Stimulated activated naive CD8-positive, alpha-beta T cell treated with anti-CD3 and anti-CD28 coated beads, Interleukin-15, Interleukin-2, amounts not matched to agents 100 U/mL and 50 U/mL, for 24 hours (primary cell): ENCODE measurements around the gene GPR146.
"Not testable (repeated sequence)": the region's sequence is repeated elsewhere in the genome, so short reads cannot be mapped to it uniquely, and the experiment has no call there.

Experiments used
- ATAC-seq: fragments of 150-1000 bp; cut with Tn5 transposase; one replicate; pipeline ENCODE4 v1.10.0; 2021
- DNase-seq: peaks from one replicate; pipeline ENCODE4 v3.0.0; 2021

Gene GPR146

GRCh38 chr7:1058311-1058710 is 14.0 kb downstream of the GPR146 start:
- DNase-seq (no peak), ATAC-seq (no peak)

DNA sequence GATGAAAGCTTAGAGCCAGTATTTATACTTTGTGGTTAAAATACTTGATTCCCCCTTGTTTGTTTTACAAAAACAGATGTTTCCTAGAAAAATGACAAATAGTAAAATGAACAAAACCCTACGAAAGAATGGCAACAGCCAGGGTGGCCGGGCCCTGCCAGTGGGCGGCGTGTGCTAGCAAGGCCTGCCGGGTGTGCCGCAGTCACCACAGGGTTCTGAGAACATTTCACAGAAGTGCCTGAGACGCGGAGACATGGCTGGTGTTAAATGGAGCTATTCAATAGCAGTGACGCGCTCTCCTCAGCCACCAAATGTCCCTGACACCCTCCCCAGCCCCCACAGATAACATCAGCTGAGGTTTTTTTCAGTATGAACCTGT is 14.5 kb downstream of the GPR146 start:
- ATAC-seq: no peak
- DNase-seq: no peak

GRCh38 chr7:1059200-1060091 is 15.1 kb downstream of the GPR146 start:
- ATAC-seq (peak; percentile 50), DNase-seq (no peak)

- DNase-seq: no peak
- ATAC-seq: no peak
Measured at GRCh38 chr7:1060315-1061072, 16.1 kb downstream of the GPR146 start.

GRCh38 chr7:1061180-1061579 is 16.8 kb downstream of the GPR146 start:
- DNase-seq: no peak
- ATAC-seq: no peak

GRCh38 chr7:1062296-1063294 is 18.2 kb downstream of the GPR146 start:
- ATAC-seq (no peak), DNase-seq (no peak)

DNA sequence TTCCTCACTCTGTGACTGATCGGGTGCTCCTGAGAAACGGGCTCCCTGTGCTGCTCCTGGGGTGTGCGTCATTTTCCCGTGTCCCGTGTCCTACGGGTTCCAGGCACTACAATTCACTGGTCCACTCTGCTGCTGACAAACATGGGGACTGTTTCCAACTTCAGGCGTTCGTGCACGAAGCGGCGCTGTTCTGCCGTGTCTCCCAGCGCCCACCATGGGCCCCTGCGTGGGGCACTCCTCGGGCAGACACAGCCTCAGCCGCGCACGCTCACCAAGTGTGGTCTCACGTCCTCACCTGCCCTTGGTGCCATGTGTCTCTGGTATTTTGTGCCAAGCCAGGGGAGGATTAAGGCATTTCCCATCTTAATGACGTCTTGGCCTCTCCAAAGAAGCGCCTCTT is 19.0 kb downstream of the GPR146 start:
- ATAC-seq (no peak), DNase-seq (no peak)

GRCh38 chr7:1064581-1064980 is 20.2 kb downstream of the GPR146 start:
- ATAC-seq: no peak

GRCh38 chr7:1065263-1065584 is 20.9 kb downstream of the GPR146 start:
- DNase-seq: no peak
- ATAC-seq: no peak

More at GRCh38 chr7:1064581-1064980, 20.2 kb downstream of the GPR146 start:
- no peak for DNase-seq

- ATAC-seq: peak; percentile 93
Measured at GRCh38 chr7:1065585-1066241, 21.4 kb downstream of the GPR146 start.

DNA sequence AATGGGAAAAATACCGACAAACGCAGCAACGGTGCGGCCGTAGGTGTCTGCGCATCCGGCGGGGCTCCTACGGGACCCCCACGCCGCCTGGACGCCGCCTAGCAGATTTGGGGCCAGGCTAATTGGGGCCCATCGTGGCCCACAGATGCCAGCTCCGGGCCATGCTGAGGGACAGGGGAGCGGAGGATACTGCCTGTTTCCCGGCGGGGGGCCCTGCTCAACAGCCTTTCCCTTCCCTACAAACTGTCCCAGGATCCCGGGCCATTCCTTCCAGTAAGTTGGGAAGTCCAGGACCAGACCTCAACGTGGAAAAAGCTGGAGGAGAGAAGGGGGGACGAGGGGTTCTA is 21.9 kb downstream of the GPR146 start:
- no peak for ATAC-seq
- DNase-seq: no peak

More at GRCh38 chr7:1065585-1066241, 21.4 kb downstream of the GPR146 start:
- peak; percentile 88 for DNase-seq

DNA sequence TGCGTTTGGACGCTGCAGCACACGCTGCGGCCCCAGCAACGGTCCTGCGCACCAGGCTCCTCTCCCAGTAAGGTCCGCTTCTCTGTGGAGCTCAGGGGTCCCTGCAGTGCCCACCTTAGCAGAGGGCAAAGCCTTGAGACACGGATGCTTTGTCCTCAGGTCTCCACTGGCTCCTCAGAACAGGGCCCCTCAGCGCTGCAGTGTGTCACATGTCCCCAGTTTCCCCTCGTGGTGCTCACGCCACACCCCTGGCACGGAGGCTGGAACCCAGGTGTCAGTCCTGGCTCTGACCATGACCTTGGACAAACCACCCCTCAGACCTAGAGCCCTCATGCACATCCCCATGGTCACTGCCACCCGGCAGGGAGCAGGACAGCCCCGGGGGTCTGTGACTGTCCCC is 23.7 kb downstream of the GPR146 start:
- DNase-seq (no peak), ATAC-seq (no peak)

- ATAC-seq (no peak), DNase-seq (no peak)
Measured at GRCh38 chr7:1068619-1069018, 24.3 kb downstream of the GPR146 start.

- DNase-seq (no peak), ATAC-seq (no peak)
Measured at GRCh38 chr7:1070544-1071011, 26.2 kb downstream of the GPR146 start.

DNA sequence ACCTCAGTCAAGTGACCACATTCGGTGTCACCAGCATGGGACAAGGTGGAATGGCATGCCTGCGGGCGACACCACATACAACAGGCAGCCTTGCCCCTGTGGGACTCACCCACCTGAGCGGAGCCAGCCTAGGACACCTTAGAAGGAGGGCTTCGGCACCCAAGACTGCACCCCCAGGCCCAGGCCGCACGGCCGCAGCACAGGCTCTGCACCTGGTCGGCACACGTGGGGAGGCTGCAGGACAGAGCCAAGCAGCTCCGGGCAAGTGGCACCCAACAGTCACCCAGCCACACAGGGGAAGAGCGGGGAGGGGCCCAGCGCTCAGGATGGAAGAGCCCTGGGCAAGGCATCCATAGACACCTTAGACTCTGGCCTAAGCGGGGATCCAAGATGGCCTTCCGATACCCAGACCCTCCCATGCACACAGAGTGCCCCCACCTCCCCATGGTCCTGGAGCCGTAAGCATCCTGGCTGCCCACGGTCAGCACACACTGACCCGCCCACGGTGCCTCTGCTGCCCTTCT is 27.4 kb downstream of the GPR146 start:
- DNase-seq (no peak), ATAC-seq (no peak)

GRCh38 chr7:1073142-1073977 is 29.0 kb downstream of the GPR146 start:
- ATAC-seq: no peak
- DNase-seq: no peak

- DNase-seq: not testable (repeated sequence)
Measured at GRCh38 chr7:1074018-1074417, 29.7 kb downstream of the GPR146 start.

DNA sequence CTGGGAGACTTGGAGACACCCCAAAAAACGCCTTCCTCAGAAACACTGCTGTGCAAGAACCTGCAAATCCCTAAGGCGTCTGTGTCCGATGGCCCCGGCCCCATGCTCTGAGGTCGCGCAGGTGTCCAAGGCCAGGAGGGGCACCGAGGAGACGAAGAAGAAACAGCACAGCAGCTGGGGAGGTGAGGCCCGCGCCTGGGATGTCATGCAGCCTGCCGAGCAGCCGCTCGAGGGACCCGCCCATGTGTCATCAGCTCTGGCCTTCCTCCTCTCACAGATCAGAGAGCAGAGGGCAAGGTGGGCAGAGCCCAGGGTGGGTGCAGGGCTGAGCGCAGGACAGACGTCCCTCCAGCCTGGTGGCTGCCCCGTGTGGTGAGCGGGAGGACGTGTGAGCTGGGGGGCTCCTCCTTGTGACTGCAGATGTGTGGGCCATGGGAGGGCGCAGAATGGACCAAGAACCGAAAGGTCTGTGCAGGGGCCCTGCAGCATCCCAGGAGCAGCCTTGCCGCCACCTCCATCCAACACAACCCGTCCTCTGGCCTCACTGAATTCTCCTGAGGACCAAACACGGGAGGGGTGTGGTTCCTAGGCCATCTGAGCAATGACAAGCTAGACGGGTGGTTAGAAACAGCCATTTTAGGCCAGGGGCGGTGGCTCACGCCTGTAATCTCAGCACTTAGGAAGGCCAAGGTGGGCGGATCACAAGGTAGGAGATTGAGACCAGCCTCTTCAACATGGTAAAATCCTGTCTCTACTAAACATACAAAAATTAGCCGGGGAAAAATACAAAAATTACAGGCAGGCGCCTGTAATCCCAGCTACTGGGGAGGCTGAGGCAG is 30.5 kb downstream of the GPR146 start:
- ATAC-seq (no peak), DNase-seq (no peak)

More at GRCh38 chr7:1074018-1074417, 29.7 kb downstream of the GPR146 start:
- ATAC-seq: not testable (repeated sequence)
